Spleen (tissue), 11 donors: ENCODE data around the gene GOLGA6D. TPM values are rescaled to one million over a fixed set of nuclear protein-coding genes. Genes with fewer than 3 reads are reported as not detected.
"Not testable (repeated sequence)": the region's sequence is repeated elsewhere in the genome, so short reads cannot be mapped to it uniquely, and the experiment has no call there.

Experiments
- DNase-seq: peaks from one replicate; pipeline ENCODE4 v3.0.0-alpha.2; 2020
- H3K27ac ChIP-seq, 8 donors: fragments of 200-600 bp; sonication (generic) in 7 of 8; 1 replicate in 4 of 8; 2 replicates in 4 of 8; pipeline versions ENCODE4 v1.5.0 to v1.8.0; 2016 to 2021; ENCODE audit warnings: inconsistent platforms in 4 of 8, mild to moderate bottlenecking in 4 of 8, moderate library complexity in 1 of 8
- H3K27me3 ChIP-seq, 7 donors: fragments of 200-600 bp; sonication (generic) in 6 of 7; replicated peaks in 1 of 7; 1 replicate in 4 of 7; 2 replicates in 3 of 7; pipeline versions ENCODE4 v1.5.0 to v1.8.0; 2016 to 2021; ENCODE audit warnings: inconsistent platforms in 3 of 7, mild to moderate bottlenecking in 1 of 7
- H3K36me3 ChIP-seq, 6 donors: fragments of 200-600 bp; sonication (generic) in 5 of 6; 1 replicate in 4 of 6; 2 replicates in 2 of 6; pipeline versions ENCODE4 v1.5.0 to v1.8.0; 2016 to 2021; ENCODE audit warnings: inconsistent platforms in 2 of 6
- H3K4me1 ChIP-seq, 6 donors: fragments of 200-600 bp; sonication (generic) in 5 of 6; 1 replicate in 3 of 6; 2 replicates in 3 of 6; pipeline versions ENCODE4 v1.5.0 to v1.8.0; 2016 to 2021; ENCODE audit warnings: inconsistent platforms in 3 of 6
- H3K4me3 ChIP-seq, 8 donors: fragments of 200-600 bp; sonication (generic) in 7 of 8; 1 replicate in 4 of 8; 2 replicates in 4 of 8; pipeline versions ENCODE4 v1.5.0 to v1.8.0; 2016 to 2021; ENCODE audit warnings: inconsistent platforms in 4 of 8, mild to moderate bottlenecking in 4 of 8, moderate library complexity in 2 of 8
- H3K9me3 ChIP-seq, 8 donors: fragments of 200-600 bp; sonication (generic) in 7 of 8; 1 replicate in 4 of 8; 2 replicates in 4 of 8; pipeline versions ENCODE4 v1.5.0 to v1.8.0; 2016 to 2021; ENCODE audit warnings: inconsistent platforms in 4 of 8
- POLR2A ChIP-seq, 3 donors: fragments of 450-650 bp; IDR thresholded peaks; one replicate each; pipeline ENCODE4 v1.5.1; 2017; ENCODE audit warnings: antibody characterized with exemption in 3 of 3, mild to moderate bottlenecking in 1 of 3
- POLR2AphosphoS5 ChIP-seq, 3 donors: sonication (generic); formaldehyde crosslinking; IDR thresholded peaks; one replicate each; pipeline ENCODE4 v1.5.1; 2017; ENCODE audit warnings: antibody characterized with exemption in 3 of 3
- WGBS, 5 donors: extraction: QIAGEN DNeasy Blood & Tissue Kit in 3 of 5; methylation state at CpG; one replicate each; pipeline versions ENCODE4 v1.1.5 to v1.1.7; 2013 to 2018; 5-methylcytosine and 5-hydroxymethylcytosine counted together
- intact Hi-C: fragments of 100-400 bp; cut with DNase I; formaldehyde crosslinking; loops from one replicate; pipeline ENCODE4 v1.15.0; 2023; ENCODE audit warnings: low total_unique reads
- polyA plus RNA-seq, 3 donors: library from polyadenylated mRNA; stranded (reverse); fragments of 200-250 nt; gene quantifications; one replicate each; pipeline ENCODE4 v1.2.1, GENCODE V29; 2013
- total RNA-seq, 7 donors: library from RNA; depleted of rRNA in 3 of 7; stranded (reverse); fragments of >200 nt in 3 of 7; fragmentation: NEBNext Ultra II Directional in 4 of 7; extraction: Animal tissue kit (Norgen Biotek cat#: 25700) in 4 of 7; gene quantifications; one replicate each; pipeline versions ENCODE4 v1.1.0 to v1.2.1, GENCODE V29; 2016 to 2021
- TF ChIP-seq, protein P1 (sequence below), 11 experiments: fragments of 200-600 bp in 7 of 11; fragments of 450-650 bp in 4 of 11; sonication (generic) in 4 of 11; IDR thresholded peaks in 8 of 11; conservative IDR thresholded peaks in 3 of 11; 1 replicate in 7 of 11; 2 replicates in 4 of 11; pipeline versions ENCODE4 v1.4.0 to v1.8.0; 2016 to 2021; ENCODE audit warnings: antibody characterized with exemption in 11 of 11, inconsistent platforms in 4 of 11, mild to moderate bottlenecking in 1 of 11
- donor health status: healthy with polysubstance abuse.
- donor health status: DM: no; HTN: no; CAD: no; lungs with moderate emphysema.
- donor health status: DM: no; HTN: no; CAD: no.
- donor health status: Bipolar disorder and iron deficiency.
- donor health status: healthy.
- donor health status: DM: no; HTN: no; CAD: no.
- donor health status: DM: yes; HTN: yes; CAD: no.

The GOLGA6D gene
- total and polyA plus RNA-seq, 10 donors = not detected

DNA sequence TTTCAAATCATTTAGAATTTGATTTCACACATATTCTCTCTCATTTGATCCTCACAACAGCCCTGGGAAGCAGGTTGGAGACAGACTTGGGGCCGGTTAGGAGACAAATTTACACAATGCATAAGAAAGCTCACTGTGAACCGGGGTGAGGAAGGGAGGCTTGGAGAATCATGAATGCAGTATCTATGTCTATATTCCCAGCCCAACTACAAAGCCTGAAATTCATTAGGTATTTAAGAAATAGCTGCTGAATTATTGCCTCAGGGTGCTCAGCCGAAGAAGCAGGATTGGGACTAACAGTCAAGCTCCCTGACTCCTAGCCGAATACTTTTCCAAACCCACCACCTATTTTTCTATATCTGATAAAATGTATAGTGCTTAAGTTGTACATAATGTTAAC lies 32.9 kb upstream of the GOLGA6D start:
- H3K36me3 ChIP-seq = no peaks in the 10 kb centered on the region
- TF ChIP-seq, protein P1, sequence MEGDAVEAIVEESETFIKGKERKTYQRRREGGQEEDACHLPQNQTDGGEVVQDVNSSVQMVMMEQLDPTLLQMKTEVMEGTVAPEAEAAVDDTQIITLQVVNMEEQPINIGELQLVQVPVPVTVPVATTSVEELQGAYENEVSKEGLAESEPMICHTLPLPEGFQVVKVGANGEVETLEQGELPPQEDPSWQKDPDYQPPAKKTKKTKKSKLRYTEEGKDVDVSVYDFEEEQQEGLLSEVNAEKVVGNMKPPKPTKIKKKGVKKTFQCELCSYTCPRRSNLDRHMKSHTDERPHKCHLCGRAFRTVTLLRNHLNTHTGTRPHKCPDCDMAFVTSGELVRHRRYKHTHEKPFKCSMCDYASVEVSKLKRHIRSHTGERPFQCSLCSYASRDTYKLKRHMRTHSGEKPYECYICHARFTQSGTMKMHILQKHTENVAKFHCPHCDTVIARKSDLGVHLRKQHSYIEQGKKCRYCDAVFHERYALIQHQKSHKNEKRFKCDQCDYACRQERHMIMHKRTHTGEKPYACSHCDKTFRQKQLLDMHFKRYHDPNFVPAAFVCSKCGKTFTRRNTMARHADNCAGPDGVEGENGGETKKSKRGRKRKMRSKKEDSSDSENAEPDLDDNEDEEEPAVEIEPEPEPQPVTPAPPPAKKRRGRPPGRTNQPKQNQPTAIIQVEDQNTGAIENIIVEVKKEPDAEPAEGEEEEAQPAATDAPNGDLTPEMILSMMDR (IDR thresholded peaks at IDR 0.05 in 8 of 11, conservative IDR thresholded peaks at IDR 0.05 in 3 of 11) = no peak
- TF ChIP-seq POLR2A (IDR thresholded peaks at IDR 0.05) = no peak
- no peak for TF ChIP-seq POLR2AphosphoS5 (IDR thresholded peaks at IDR 0.05)
- intact Hi-C loops = no loop called here

DNA sequence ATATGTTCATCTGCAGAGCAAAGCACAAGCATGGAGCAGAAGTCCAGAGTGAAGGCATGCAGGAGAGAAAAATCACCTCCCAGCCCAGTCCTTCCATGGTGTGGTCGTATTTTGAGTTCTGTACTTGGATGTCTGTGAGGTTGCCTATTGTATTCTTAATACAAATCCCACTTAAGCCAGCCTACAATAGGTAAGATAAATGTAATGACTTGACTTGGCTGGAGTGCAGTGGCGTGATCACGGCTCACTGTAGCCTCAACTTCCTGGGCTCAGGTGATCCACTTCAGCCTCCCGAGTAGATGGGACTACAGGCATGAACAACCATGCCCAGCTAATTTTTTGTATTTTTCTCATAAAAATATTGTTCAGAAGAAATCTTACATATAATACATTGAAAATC lies 31.3 kb upstream of the GOLGA6D start:
- H3K27ac ChIP-seq, H3K9me3 ChIP-seq, H3K4me1 ChIP-seq, DNase-seq, H3K4me3 ChIP-seq, intact Hi-C loops, H3K36me3 ChIP-seq: not testable (repeated sequence)
- 72 to 81% (median 80%) methylated on average over 4 of the region's 4 CpGs for WGBS, 5 donors
- peaks cover 0 to 28% (median 3%) of the 10 kb centered on the region in 7 donors for H3K27me3 ChIP-seq

More for the DNA sequence above, 32.9 kb upstream of the GOLGA6D start:
- no peak for DNase-seq
- H3K4me1 ChIP-seq = no peaks in the 10 kb centered on the region
- H3K27me3 ChIP-seq = peaks cover 0 to 28% (median 3%) of the 10 kb centered on the region in 7 donors
- H3K4me3 ChIP-seq = no peak overlapping the region
- 73 to 86% (median 78%) methylated on average over 4 of the region's 4 CpGs for WGBS, 5 donors
- no peaks in the 10 kb centered on the region for H3K9me3 ChIP-seq
- H3K27ac ChIP-seq = no peak overlapping the region

DNA sequence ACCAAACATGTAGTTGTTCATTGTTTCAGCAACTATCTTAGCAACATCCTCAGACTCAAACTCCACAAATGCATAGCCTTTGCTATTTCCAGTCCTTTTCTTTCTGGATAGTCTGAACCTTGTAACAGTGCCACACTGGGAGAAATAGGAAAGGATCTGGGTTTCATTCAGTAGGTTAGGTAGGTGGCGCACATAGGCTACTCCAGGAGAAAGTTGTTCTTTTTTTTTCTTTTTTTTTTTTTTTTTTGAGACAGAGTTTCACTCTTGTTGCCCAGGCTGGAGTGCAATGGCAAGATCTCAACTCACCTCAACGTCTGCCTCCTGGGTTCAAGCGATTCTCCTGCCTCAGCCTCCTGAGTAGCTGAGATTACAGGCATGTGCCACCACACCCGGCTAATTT lies 30.4 kb upstream of the GOLGA6D start:
- DNase-seq, intact Hi-C loops, H3K4me1 ChIP-seq, H3K27ac ChIP-seq, H3K9me3 ChIP-seq, H3K4me3 ChIP-seq, H3K36me3 ChIP-seq: not testable (repeated sequence)
- 85 to 93% (median 90%) methylated on average over 4 of the region's 4 CpGs for WGBS, 5 donors
- H3K27me3 ChIP-seq = peaks cover 0 to 28% (median 3%) of the 10 kb centered on the region in 7 donors

DNA sequence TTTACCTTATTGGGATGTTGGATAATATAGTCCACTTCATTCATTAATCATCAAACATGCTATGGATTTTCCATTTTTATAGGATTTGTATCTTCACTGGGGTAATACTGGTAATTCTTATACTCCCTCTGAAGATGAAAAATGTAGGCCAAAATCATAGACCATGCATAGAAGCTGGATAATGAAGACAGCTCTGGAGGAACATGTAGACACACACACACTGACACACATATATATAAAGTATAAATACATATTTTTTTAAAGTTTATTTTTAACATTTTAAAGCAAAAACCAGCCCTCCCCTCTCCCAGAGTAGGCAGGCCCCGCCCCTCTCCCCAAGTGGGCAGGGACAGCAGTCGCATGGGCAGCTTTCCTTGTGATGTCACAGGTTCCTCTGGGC lies 24.6 kb upstream of the GOLGA6D start, which contains the start of gene GOLGA6C:
Gene GOLGA6C (plus strand): TSS at position 301 of the 400 bp plus-strand sequence. CDS start 265 bp downstream, outside the sequence.
- H3K4me3 ChIP-seq, intact Hi-C loops, H3K27ac ChIP-seq, H3K27me3 ChIP-seq, DNase-seq, H3K9me3 ChIP-seq, H3K36me3 ChIP-seq, H3K4me1 ChIP-seq: not testable (repeated sequence)
- no CpG with 5 or more reads among the region's 2 CpGs for WGBS, 5 donors

DNA sequence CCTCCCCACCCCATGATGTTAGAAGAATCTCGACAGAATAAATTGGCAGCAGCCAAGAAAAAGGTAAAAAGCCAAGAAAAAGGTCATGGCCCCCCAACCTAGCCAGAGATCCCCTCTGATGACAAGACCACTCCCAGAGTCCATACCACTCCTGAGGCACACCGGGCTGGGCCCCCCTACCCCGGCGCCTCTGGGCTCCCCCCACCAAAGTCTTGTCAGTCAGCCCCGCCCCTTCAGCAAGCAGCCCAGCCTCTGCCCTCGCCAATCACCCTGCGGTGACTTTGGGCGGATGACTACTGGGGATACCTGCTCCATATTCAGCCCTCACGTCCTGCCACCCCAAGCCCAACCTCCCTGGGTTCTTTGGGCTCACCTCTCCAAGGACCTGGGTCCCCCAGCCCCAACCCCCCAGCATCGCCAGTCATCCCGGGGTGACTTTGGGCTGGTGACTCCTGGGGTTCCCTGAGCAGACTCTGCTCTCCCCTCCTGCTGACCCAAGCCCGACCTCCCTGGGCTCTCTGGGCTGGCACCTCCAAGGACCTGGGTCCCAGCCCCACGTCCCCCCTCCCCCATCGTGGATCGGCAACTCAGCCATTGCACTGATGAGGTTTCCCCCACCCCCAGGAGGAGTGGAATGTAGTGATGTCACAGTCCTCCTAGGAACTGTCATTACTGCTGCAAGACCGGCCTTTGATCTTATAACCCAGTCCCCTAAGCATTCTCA lies 23.9 kb upstream of the GOLGA6D start:
- DNase-seq, H3K36me3 ChIP-seq, H3K27ac ChIP-seq, H3K4me3 ChIP-seq, H3K4me1 ChIP-seq, intact Hi-C loops, H3K9me3 ChIP-seq, H3K27me3 ChIP-seq: not testable (repeated sequence)
- 77 to 95% (median 85%) methylated on average over 7 to 11 of the region's 16 CpGs for WGBS, 5 donors

DNA sequence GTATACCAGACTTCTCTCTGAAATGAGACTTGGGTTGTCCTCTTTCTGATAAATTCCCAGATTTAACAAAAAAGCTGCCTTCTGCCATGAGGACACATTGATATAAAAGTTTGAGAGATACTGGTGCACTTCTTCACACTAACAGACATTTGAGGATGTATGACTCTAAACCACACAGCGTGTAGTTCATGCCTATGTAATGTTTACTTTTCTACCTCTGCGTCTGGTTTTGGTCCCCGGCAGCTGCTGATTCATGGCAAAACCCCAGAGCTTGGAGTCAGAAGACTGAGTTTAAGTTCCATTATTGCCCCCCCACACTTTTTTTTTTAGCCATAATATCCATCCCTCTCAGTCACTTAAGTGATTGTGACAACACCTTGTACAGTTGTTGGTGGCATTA lies 22.8 kb upstream of the GOLGA6D start:
- H3K36me3 ChIP-seq, H3K4me1 ChIP-seq, DNase-seq, H3K4me3 ChIP-seq, H3K27ac ChIP-seq, H3K9me3 ChIP-seq, intact Hi-C loops, H3K27me3 ChIP-seq: not testable (repeated sequence)
- WGBS, 5 donors = no CpG with 5 or more reads among the region's 3 CpGs

DNA sequence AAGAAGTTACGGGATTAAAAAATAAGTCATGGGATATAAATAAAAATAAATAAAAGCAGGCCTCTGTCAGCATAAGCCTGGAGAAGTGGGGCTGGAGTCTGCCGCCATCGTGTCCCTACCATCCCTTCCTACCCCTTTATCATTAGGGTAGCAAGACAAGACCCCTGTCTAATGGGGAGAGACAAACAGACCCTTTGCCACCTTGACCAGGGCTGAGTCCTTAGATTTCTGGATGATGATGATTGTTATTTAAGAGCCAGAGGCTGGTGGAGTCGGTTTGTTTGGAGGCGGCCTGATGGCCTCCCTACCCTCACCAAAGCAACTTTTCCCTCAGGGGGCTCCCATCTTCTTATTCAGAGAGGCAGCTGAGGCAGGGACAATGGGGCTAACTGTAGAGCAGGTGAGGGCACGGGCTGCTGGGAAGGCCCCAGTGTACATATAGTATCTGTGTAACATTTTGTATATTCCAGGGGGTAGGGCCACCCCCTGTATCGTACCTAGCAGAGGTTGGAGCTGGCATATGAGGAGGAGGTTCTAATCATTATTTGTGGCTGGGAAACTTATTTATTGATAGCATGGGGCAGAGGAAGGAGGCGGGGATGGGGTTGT lies 8.8 kb upstream of the GOLGA6D start:
- DNase-seq, H3K27me3 ChIP-seq, H3K27ac ChIP-seq, H3K9me3 ChIP-seq, H3K4me3 ChIP-seq, intact Hi-C loops, H3K4me1 ChIP-seq, H3K36me3 ChIP-seq: not testable (repeated sequence)
- WGBS, 5 donors = 57 to 96% (median 91%) methylated on average over 1 to 3 of the region's 8 CpGs
